MCF 10A (cell line): ENCODE measurements around the gene NAA50. TPM values are rescaled to one million over a fixed set of nuclear protein-coding genes. Genes with fewer than 3 reads are reported as not detected.
A peak's percentile ranks its signal among the peaks of the same experiment; 100 is the strongest.

Experiments used
- BruUV-seq: library from RNA; stranded (reverse); fragments of 400-500 nt; replicated peaks from 2 replicates; lab custom pipeline; 2021; lab: Mats Ljungman, UMichigan
- CTCF ChIA-PET: fragments of 300-600 bp; sonication (Branson Sonifier 250); formaldehyde crosslinking; extraction: SDS; loops from one replicate; lab custom pipeline; 2021; ENCODE audit warnings: antibody characterized with exemption, inconsistent platforms; lab: Yijun Ruan, JAX
- POLR2A ChIA-PET: fragments of 300-600, 350-650 bp; sonication (Branson Sonifier 250); formaldehyde crosslinking; extraction: SDS; loops from one replicate; lab custom pipeline; 2020; ENCODE audit warnings: antibody characterized with exemption, inconsistent platforms; lab: Yijun Ruan, JAX
- DNase-seq: peaks from one replicate; pipeline ENCODE4 v3.0.0-alpha.2; 2018; ENCODE audit not compliant: unreplicated experiment
- H3K27ac Mint-ChIP-seq: one replicate; pipeline ENCODE4 v1.8.0; 2022; ENCODE audit warnings: mild to moderate bottlenecking, low read depth, mixed read lengths; ENCODE audit not compliant: unreplicated experiment
- H3K27me3 Mint-ChIP-seq: one replicate; pipeline ENCODE4 v1.8.0; 2022; ENCODE audit warnings: mixed read lengths; ENCODE audit not compliant: insufficient read depth, unreplicated experiment
- H3K36me3 Mint-ChIP-seq: one replicate; pipeline ENCODE4 v1.8.0; 2022; ENCODE audit warnings: mild to moderate bottlenecking, moderate library complexity, mixed read lengths; ENCODE audit not compliant: insufficient read depth, unreplicated experiment
- H3K4me1 Mint-ChIP-seq: one replicate; pipeline ENCODE4 v1.8.0; 2022; ENCODE audit warnings: mixed read lengths; ENCODE audit not compliant: insufficient read depth, unreplicated experiment
- H3K4me3 Mint-ChIP-seq: one replicate; pipeline ENCODE4 v1.8.0; 2022; ENCODE audit warnings: mild to moderate bottlenecking, moderate library complexity, mixed read lengths; ENCODE audit not compliant: unreplicated experiment
- H3K9me3 Mint-ChIP-seq: one replicate; pipeline ENCODE4 v1.8.0; 2022; ENCODE audit warnings: mixed read lengths; ENCODE audit not compliant: unreplicated experiment
- intact Hi-C: fragments of 100-400 bp; cut with micrococcal nuclease; formaldehyde crosslinking; loops from 2 replicates; pipeline ENCODE4 v1.14.1; 2022
- total RNA-seq: library from RNA; stranded (reverse); gene quantifications from 2 replicates; pipeline ENCODE4 v1.2.3, GENCODE V29; 2022
- TF ChIP-seq, protein P1 (sequence below): fragments of 200-600 bp; IDR thresholded peaks from one replicate; pipeline ENCODE4 v1.8.0; 2022; ENCODE audit warnings: antibody characterized with exemption, mild to moderate bottlenecking; ENCODE audit not compliant: unreplicated experiment

Gene NAA50
- total RNA-seq, 1 experiment from 2014 or later: 238 TPM

DNA sequence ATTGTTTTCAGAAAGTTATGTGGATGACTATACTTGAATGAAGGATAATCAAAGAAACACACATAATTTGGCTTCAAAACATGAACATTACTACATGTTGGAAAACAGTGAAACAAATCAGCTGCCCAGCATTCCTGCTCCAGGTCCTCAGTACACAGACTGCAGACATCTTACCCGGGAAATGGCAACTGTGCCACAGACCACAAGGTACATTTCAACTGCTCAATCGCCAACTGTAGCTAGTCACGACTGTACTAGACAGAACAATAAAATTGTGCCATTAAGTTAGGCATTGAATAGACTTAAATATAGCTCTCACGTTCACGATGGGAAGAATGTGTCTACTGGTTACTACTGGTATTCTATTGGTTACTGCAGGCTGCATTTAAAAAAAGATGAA, 5.0 kb downstream of the NAA50 start:
- CTCF ChIA-PET: interaction anchor here (0.6 to 2.4 kb wide), 12 partner anchors 9 to 173 kb away, joined by 3 to 11 read pairs (median 4); partner anchors contain the start of gene GRAMD1C
- H3K27me3 Mint-ChIP-seq: no peaks in the 10 kb centered on the region
- no peak for DNase-seq
- peak overlapping the region; percentile 43 for H3K4me3 Mint-ChIP-seq
- no TSS peak for BruUV-seq
- intact Hi-C loops: no loop called here
- TF ChIP-seq, protein P1, sequence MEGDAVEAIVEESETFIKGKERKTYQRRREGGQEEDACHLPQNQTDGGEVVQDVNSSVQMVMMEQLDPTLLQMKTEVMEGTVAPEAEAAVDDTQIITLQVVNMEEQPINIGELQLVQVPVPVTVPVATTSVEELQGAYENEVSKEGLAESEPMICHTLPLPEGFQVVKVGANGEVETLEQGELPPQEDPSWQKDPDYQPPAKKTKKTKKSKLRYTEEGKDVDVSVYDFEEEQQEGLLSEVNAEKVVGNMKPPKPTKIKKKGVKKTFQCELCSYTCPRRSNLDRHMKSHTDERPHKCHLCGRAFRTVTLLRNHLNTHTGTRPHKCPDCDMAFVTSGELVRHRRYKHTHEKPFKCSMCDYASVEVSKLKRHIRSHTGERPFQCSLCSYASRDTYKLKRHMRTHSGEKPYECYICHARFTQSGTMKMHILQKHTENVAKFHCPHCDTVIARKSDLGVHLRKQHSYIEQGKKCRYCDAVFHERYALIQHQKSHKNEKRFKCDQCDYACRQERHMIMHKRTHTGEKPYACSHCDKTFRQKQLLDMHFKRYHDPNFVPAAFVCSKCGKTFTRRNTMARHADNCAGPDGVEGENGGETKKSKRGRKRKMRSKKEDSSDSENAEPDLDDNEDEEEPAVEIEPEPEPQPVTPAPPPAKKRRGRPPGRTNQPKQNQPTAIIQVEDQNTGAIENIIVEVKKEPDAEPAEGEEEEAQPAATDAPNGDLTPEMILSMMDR: no peak
- H3K9me3 Mint-ChIP-seq: no peaks in the 10 kb centered on the region
- peaks cover 57% of the 10 kb centered on the region for H3K4me1 Mint-ChIP-seq
- POLR2A ChIA-PET: interaction anchor here (0.6 to 7.8 kb wide), 10 partner anchors 8 to 471 kb away, joined by 3 to 116 read pairs (median 6); partner anchors contain the start of genes SPICE1 and USF3
- peak overlapping the region; percentile 79 for H3K27ac Mint-ChIP-seq
- peaks cover 21% of the 10 kb centered on the region for H3K36me3 Mint-ChIP-seq

DNA sequence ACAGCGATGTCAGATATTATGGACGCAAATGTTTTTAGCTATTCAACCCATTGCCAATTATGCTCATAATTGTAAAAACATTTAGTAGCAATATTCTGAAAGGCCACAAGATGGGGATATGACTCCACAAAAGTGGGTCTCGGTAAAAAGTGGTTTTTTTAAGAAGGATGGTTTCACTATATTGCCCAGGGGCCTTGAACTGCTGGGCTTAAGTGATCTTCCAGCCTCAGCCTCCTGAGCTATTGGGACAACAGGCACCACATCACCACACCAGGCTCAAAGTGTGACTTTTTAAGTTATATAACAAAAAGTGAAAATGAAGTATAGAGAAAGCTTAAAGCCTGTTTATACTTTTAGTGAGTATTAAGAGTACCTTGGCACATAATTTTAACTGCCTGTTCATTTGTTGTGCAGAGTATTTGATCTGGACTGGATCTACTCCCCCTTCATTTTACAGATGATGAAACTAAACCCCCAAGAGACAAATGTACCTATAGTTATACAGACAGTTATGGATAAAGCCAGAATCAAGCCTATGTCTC, 9.4 kb downstream of the NAA50 start:
- ChIA-PET CTCF (interaction anchor here (0.6 to 3.6 kb wide), 36 partner anchors 9 to 1489 kb away, joined by 3 to 37 read pairs (median 4); partner anchors contain the start of genes ATP6V1A and NAA50), POLR2A (interaction anchor here (0.8 to 3.6 kb wide), 8 partner anchors 10 to 718 kb away, joined by 3 to 48 read pairs (median 5); partner anchors contain the start of genes ATP6V1A, NAA50 and SPICE1)
- intact Hi-C loops: loop anchor here (1.0 kb wide), 2 partner anchors 102 to 177 kb away; partner anchors contain the start of gene GRAMD1C
- Mint-ChIP-seq H3K27me3 (no peaks in the 10 kb centered on the region), H3K27ac (peak overlapping the region; percentile 59), H3K4me3 (no peak overlapping the region), H3K9me3 (no peaks in the 10 kb centered on the region), H3K4me1 (peaks cover 52% of the 10 kb centered on the region), H3K36me3 (peaks cover 18% of the 10 kb centered on the region)
- TF ChIP-seq, protein P1: peak; percentile 57
- peak; percentile 68 for DNase-seq
- BruUV-seq: no TSS peak

DNA sequence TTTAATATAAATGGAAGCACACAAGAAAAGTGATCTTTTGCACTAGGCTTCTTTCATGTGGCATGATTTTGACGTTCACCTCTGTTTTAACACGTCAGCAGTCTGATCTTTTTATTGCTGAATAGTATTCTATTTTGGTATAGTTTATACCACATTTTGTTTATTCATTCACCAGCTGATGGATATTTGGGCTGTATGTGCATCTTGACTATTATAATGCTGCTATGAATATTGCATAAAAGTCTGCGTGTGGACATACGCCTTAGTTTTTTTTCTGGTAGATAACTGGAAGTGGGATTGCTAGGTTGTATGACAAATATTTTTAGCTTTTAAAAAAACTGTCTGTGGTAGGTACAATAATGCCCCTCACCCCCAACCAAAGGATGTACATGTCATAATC, 14.4 kb downstream of the NAA50 start:
- H3K9me3 Mint-ChIP-seq: no peaks in the 10 kb centered on the region
- TF ChIP-seq, protein P1: no peak
- H3K27me3 Mint-ChIP-seq: no peaks in the 10 kb centered on the region
- POLR2A ChIA-PET: interaction anchor here (1.7 kb wide), 1 partner anchor 13 kb away, joined by 8 read pairs; no protein-coding TSS in a partner anchor
- H3K4me1 Mint-ChIP-seq: peaks cover 26% of the 10 kb centered on the region
- no peak overlapping the region for H3K4me3 Mint-ChIP-seq
- peaks cover 29% of the 10 kb centered on the region for H3K36me3 Mint-ChIP-seq
- no peak for DNase-seq
- H3K27ac Mint-ChIP-seq: peak overlapping the region; percentile 25
- CTCF ChIA-PET: interaction anchor here (0.5 to 0.8 kb wide), 4 partner anchors 12 to 120 kb away, joined by 3 to 4 read pairs (median 4); no protein-coding TSS in a partner anchor
- intact Hi-C loops: no loop called here
- BruUV-seq: no TSS peak

DNA sequence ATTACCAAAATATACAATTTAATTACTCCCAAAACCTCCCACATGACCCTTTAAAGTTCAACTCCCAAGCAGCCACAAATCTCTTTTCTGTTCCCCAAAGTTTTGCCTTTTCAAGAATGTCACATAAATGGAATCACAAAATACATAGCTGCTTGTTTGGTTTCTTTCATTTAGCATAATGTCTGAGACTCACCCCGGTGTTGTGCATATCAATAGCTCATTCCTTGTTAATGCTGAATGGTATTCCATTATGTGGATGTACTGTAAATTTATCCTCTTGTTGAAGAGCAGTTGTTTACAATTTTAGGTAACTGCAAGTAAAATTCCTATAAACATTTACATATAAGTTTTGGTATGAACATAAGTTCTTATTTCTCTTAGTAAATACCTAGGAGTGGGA, 15.5 kb downstream of the NAA50 start:
- intact Hi-C loops: no loop called here
- BruUV-seq: no TSS peak
- DNase-seq: no peak
- H3K27ac Mint-ChIP-seq: no peak overlapping the region
- ChIA-PET CTCF (interaction anchor here (0.6 to 2.0 kb wide), 4 partner anchors 11 to 330 kb away, joined by 3 to 5 read pairs (median 3); no protein-coding TSS in a partner anchor), POLR2A (interaction anchor here (0.7 to 1.1 kb wide), 3 partner anchors 14 to 183 kb away, joined by 3 to 4 read pairs (median 3); no protein-coding TSS in a partner anchor)
- TF ChIP-seq, protein P1: no peak
- no peak overlapping the region for H3K4me3 Mint-ChIP-seq
- peaks cover 36% of the 10 kb centered on the region for H3K36me3 Mint-ChIP-seq
- H3K27me3 Mint-ChIP-seq: no peaks in the 10 kb centered on the region
- peaks cover 24% of the 10 kb centered on the region for H3K4me1 Mint-ChIP-seq
- H3K9me3 Mint-ChIP-seq: no peaks in the 10 kb centered on the region
